CD4-positive, alpha-beta T cell treated with Interferon gamma for 1 hour (primary cell): Measurements from ENCODE around the gene NAA80.
"Not testable (repeated sequence)": the region's sequence is repeated elsewhere in the genome, so short reads cannot be mapped to it uniquely, and the experiment has no call there.

ENCODE experiments used
- DNase-seq: peaks from one replicate; pipeline ENCODE4 v3.0.0-alpha.2; 2020

Gene NAA80

DNA sequence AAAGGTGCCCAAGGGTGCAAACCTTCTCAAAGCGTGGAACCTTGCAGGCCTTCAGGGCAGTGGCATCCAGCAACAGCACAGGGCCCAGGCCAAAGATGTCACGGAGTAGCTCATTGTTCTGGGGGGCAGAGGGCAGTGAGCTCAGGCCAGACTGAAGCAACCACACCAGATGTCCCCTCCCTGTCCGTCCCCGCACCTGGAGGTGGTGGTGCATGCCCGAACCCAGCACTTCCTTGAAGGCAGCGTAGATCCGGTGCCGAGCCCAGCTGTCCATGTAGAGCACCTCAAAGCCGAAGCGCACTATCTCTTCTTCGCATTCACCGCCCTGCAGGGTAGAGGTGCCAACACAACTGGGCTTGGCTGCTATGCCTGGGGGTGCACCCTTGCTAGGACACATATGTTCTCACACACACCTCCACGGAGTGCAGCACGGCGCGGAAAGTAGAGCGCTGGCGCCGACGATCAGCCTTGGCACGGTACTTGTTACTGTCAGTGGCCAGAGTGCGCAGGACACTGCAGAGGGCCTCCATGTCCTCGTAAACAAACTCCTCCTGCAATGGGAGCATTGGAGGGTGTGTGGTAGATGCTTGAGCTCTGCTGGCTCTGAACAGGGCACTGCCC, 10.7 kb downstream of the NAA80 start:
- DNase-seq: no peak

DNA sequence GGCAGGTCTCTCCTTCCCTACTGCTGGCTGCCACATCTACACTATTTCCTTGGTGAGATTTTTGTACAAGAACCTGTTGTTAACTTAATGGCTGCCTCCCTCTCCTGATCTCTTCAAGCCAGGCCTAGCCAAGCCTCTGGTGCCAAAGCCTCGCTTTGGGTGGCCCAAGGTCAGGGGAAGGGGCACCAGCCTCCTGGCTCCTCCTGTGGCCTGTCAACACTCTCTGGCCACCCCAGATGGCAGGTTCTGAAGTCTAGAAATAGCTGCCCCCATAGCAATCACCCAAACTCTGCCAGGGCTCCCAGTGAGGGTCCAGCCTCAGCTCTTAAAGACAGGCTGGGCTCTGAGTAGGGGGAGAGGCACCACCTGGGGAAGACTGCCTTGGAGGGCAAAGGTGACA, 11.9 kb downstream of the NAA80 start:
- no peak for DNase-seq

DNA sequence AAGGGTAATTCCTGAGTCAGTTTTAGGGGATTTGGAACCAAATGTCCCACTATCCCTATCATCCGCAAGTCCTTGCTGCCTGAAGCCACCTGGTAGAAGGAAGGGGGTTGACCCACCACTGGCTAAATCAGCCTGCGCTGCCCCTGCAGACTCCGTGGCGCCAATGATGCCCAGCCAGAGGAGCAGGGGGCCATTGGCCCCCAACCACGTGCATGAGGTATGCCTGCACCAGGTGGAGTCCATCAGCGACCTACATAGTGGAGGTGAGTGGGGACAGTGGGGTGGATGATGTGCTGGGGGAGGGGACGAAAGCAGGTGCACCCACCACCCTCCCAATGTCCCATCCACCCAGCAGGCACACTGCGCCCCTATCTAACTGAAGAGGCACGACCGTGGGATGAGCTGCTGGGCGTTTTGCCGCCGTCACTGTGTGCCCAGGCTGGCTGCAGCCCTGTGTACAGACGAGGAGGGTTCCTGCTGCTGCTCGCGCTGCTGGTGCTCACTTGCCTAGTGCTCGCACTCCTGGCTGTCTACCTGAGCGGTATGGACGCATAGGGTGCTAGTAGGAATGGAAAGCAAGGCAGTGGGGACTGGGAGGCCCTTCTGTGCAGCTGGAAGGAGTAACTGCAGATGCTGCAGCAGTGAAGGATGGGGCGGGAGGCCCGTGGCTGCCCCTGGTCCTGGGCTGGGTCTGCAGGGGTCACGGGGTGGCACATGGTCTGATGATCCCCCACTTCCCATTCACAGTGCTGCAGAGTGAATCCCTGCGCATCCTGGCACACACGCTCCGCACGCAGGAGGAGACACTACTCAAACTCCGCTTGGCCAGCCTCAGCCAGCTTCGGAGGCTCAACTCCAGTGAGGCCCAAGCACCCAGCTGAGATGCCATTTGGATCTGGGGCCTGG, 12.6 kb downstream of the NAA80 start:
- no peak for DNase-seq

DNA sequence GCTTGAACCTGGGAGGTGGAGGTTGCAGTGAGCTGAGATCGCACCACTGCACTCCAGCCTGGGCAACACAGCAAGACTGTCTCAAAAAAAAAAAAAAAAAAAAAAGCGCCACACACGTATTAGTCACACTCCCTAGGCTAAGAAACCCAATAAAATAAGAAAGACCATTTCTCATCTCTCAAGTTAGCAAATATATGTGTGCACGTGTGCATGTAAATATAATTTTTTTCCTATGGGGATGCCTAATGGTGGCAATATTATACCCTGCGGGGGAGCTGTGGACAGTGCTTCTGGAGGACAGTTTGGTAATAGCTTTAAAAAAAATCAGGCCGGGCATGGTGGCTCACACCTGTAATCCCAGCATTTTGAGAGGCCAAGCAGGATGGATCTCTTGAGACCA, 15.1 kb downstream of the NAA80 start:
- DNase-seq: not testable (repeated sequence)

DNA sequence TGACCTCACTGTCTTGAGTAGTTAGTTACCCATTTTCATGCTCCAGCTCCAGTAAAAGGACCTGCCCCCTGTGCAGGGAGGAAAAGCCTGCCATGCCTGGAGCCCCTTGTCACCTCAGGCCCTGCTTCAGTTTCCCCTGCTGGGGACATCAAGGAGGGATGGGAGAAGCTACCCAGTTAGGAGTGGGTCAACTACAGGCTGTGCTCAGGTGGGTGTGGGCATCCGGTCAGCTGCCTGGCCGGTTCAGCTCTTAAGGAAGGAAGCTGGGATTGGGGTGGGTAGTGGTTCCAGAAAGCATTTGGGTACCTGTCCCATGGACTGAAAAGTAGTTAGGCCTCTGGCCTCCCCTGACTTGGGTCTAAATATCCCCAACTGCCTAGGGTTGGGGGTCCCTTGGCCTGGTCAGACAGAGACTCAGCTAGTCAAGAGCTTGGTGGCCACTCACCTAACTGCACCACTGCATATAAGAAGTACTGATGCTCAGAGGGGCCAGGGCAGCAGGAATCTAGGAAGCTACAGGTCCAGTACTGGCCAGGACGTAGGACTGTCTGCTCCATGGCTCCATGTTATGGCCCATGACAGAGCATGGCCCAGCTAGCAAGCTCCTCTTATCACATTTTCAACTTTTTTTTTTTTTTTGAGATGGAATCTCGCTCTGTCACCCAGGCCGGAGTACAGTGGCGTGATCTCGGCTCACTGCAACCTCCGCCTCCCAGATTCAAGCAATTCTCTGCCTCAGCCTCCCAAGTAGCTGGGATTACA, 19.8 kb downstream of the NAA80 start:
- DNase-seq: no peak

DNA sequence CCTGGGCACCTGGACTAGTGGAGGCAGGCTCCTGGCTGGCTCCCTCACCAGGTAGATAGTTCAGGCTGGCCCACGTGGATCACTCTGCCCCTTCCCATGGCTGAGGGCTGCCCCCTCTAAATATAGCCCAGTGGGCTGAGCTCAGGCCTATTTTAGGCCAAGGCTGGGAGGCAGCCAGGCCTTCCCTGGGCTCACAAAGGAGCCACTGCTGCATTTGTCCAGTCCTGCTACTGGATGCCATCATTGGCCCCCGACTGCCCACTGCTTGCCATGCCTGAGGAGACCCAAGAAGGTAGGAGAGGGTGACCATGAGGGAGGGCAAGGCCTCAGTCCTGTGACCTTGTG, 20.4 kb downstream of the NAA80 start, which contains the start of gene LSMEM2:
Gene LSMEM2, plus strand, starts transcription at position 208 of the 345 bp plus-strand sequence. Its CDS starts 27 bp downstream, at position 235.
- DNase-seq: no peak

DNA sequence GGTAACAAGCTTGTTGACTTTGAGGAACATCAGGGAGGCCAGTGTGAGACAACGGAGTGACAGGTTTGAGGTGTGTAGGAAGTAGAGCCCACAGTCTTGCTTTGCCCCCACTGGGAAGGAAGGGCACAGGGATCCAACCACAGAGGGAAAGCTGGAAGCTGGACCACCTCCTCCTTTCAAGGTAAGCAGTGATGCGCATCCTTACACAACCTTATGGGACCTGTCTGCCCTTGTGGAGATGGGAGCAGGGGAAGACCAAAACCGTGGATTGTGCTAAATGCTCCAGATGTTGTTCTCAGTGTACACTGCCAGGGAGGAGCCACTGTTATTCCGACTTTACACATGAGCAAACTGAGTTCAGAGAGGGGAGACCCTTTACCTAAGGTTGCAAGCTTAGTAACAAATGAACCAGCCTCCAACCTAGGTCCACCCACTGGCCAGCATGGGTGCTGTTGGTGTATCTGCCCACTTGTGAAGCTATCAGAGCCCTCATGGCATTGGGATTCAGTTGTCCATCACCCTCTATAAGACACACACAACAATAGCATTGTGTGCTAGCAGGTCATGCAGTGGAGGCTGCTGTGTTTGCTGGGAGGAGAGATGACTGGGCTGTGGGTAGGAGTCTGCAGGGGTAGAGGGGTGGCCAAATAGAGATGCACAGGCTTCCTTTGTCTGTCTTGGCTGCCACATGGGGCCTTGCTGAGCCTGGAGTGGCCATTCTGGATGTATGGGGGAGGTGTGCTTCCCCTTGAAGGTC, 20.9 kb downstream of the NAA80 start:
- DNase-seq: no peak

DNA sequence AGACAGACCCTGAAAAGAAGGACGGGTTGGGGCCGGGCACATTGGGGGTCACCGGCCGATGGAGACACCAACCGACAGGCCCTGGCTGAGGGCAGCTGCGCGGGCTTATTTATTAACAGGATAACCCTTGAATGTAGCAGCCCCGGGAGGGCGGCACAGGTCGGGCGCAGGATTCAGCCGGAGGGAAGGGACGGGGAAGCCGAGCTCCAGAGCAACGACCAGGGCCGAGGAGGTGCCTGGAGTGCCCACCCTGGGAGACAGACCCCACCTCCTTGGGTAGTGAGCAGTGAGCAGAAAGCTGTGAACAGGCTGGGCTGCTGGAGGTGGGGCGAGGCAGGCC, 22.5 kb downstream of the NAA80 start:
- DNase-seq: no peak

DNA sequence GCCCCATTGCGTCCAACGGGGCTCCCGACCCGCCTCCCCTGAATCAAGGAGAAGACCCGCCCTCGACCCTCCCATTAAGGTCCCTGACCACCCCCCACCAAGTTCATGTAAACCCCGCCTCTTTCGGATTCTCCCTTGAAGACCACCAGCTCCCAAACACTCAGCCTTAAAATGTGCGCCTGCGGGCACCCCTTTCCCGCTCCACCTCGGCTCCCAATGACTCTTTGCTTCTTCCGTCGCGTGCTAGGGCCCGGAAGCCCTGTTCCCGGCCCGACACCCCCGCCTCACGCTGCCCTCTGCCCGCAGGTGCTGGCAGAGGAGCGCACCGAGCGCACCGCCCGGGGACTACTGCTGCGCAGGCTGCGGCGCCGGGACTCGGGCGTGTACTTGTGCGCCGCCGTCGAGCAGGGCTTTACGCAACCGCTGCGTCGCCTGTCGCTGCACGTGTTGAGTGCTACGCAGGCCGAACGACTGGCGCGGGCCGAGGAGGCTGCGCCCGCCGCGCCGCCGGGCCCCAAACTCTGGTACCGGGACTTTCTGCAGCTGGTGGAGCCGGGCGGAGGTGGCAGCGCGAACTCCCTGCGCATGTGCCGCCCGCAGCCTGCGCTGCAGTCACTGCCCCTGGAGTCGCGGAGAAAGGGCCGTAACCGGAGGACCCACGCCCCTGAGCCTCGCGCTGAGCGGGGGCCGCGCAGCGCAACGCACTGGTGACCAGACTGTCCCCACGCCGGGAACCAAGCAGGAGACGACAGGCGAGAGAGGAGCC, 23.0 kb downstream of the NAA80 start:
- no peak for DNase-seq

DNA sequence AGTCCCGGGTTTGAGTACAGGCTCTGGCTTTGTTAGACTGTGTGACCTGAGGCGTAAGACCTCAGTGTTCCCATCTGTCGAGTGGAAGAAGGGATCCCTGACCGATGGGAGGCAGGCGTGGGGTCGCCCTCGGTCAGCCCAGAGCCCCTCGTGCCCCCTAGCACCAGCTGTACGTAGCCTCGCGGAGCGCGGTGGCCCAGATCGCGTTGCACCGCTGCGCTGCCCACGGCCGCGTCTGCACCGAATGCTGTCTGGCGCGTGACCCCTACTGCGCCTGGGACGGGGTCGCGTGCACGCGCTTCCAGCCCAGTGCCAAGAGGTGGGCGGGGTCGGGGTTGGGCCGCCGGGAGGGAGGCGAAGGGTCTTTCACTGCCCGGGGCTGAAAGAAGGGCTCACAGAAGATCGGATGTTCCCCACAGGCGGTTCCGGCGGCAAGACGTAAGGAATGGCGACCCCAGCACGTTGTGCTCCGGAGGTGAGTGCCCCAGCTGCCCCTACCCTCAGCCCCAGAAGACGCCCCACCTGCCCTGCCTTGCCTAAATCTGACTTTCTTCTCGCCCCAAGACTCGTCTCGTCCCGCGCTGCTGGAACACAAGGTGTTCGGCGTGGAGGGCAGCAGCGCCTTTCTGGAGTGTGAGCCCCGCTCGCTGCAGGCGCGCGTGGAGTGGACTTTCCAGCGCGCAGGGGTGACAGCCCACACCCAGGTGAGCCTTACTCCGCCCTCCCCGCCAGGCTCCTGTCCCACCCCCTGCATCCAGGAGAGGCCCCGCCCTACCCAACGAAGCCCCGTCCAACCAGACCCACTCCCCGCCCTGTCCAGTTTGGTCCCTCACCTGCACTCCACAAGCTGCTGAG, 23.8 kb downstream of the NAA80 start:
- no peak for DNase-seq

DNA sequence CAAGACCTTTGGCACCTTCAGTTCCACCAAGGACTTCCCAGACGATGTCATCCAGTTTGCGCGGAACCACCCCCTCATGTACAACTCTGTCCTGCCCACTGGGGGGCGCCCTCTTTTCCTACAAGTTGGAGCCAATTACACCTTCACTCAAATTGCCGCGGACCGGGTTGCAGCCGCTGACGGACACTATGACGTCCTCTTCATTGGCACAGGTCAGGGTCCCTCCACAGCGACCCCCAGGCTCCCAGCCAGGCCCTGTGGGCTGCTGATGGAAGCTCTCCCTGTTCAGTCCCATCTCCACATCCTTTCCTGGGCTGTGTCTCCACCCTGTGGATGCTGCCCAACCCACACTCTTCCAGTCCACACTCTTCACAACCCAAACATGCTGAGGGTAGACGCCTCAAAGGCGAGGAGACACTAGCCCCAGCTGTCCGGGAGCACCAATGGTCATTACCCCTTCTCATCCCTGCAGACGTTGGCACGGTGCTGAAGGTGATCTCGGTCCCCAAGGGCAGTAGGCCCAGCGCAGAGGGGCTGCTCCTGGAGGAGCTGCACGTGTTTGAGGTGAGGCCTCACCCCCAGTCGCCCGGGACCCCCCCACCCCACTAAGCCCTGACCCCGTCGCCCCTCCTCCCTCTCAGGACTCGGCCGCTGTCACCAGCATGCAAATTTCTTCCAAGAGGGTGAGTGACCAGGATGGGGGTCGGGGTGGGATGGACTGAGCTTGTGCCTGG, 24.7 kb downstream of the NAA80 start:
- DNase-seq: peak; percentile 71

DNA sequence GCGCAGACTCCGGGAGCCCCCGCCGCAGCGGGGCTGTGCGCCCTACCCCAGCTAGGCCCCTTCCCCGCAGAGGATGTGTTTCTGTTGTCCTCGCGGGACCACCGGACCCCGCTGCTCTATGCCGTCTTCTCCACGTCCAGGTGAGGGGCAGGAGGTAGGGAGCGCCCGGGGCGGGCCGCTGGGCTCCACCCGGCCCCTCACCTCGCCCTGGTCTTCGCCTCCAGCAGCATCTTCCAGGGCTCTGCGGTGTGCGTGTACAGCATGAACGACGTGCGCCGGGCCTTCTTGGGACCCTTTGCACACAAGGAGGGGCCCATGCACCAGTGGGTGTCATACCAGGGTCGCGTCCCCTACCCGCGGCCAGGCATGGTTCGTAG, 25.5 kb downstream of the NAA80 start:
- DNase-seq: no peak

DNA sequence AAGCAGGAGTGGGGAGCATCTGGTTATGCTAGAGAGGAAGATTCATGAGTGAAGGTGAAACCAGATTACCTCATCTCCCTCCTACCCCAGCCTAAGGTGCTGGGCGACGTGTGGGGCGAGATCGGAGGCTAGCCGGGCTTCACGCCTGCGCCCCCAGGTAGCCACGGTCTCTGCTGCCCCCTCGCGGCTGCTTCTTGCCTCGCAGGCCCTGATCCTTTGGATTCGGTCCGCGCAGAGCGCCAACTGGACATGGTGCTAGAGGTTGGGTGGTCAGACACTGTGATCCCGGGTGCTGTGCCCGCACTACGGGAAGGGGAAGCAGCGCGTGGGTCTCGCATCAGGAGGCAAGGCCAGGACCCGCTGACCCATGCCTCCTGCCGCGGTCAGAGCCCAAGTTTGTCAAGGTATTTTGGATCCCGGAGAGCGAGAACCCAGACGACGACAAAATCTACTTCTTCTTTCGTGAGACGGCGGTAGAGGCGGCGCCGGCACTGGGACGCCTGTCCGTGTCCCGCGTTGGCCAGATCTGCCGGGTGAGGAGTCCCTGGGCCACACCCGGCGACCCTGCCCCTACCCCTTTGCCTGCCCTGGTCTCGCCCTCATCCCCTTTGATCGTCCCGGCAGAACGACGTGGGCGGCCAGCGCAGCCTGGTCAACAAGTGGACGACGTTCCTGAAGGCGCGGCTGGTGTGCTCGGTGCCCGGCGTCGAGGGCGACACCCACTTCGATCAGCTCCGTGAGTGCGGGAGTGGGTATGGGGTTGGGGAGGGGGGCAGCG, 26.1 kb downstream of the NAA80 start:
- DNase-seq: peak; percentile 78

DNA sequence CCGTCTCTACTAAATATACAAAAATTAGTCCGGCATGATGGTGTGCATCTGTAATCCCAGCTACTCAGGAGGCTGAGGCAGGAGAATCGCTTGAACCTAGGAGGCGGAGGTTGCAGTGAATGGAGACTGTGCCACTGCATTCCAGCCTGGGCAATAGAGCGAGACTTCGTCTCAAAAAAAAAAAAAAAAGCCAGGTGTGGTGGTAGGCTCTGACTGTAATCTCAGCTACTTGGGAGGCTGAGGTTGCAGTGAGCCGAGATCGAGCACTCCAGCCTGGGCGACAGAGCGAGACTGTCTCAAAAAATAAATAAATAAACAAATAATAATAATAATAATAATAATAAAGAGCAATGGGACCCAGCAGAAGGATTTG, 26.7 kb downstream of the NAA80 start:
- not testable (repeated sequence) for DNase-seq

DNA sequence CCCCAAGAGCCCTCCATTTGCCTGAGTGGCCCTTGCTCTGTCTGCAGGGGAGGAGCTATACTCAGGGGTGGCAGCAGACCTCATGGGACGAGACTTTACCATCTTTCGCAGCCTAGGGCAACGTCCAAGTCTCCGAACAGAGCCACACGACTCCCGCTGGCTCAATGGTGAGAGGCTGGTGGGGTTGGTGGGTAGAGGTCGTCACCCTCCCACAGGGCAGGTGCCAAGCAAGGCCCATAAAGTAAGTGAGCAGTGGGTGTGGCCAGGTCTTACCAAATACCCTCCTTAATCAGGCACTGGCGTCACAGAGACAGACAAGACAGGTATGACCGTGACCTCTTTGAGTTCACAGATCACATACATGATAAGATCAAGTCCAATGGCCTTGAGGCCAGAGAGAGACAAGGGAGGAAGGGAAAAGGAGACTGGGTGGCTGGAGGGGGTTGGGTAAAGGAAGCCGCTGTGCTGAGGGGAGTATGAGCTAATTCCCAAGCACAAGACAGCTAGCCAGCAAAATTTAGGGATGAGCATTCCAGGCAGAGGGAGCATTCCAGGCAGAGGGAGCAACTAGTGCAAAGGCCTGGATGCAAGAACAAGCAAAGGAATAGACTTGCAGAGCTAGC, 27.8 kb downstream of the NAA80 start:
- DNase-seq: no peak

DNA sequence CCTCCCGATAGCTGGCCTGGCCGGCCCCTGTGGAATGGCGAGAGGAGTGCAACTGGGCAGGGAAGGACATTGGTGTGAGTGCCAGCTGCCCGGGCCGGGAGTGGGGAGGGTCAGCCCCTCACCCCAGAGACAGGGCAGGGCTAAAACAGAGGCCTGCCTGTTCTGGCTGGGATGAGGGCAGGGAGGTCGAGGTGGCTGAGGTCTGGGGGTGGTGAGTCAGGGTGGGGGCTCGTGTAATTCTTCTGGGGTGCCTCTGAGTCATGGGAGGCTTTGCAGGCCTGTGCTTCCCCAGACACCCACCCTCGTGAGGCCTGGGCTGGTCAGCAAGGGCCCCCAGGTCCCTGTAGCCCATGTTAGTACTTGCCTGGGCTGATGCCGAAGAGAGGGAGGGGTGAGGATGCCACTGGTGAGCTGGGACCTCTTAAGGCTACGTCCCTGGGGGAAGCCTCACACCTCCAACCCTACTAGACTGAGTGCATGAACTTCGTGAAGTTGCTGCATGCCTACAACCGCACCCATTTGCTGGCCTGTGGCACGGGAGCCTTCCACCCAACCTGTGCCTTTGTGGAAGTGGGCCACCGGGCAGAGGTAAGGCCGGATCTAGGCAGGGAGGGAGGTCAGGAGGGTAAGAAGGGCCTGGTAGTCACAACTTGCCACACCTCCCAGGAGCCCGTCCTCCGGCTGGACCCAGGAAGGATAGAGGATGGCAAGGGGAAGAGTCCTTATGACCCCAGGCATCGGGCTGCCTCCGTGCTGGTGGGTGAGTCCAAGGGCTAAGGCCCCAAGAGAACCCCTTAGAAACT, 28.6 kb downstream of the NAA80 start:
- no peak for DNase-seq

DNA sequence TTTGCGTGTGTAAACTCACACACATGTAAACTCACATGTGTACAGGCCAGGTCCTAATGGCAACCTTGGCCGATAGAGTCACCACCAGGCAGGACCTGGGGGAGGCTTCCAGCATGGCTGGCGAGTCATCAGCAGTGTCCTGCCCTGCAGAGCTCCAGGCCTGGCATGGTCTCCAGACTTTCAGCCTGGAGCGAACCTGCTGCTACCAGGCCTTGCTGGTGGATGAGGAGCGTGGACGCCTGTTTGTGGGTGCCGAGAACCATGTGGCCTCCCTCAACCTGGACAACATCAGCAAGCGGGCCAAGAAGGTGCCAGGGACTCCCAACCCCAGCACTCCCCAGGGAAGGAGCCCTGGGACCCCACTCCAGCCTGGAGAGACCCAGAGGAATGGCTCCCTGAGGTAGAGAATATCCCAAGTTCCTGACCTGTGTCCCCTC, 29.2 kb downstream of the NAA80 start:
- DNase-seq: no peak

DNA sequence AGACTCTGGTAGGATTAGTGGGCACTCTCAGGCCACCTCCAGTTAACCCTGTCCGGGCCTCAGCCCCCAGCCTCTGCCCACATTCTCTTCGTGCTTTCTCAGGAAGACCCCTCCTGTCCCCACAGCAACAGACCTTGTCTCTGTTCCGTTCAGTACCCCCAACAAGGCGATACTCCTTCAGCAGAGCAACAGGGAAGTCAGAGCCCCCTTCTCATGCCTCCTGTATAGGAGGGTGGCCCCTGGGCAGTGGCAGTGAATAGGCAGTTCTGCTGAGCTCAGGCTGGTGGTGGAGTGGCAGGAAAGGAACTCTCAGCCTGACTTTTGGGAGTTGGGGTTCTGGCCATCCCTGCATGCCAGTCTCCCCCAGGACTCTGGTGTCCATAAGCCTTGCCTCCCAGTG, 29.7 kb downstream of the NAA80 start:
- DNase-seq: no peak
